Measurements from ENCODE around the gene NFKBIB. TPM values are rescaled to one million over a fixed set of nuclear protein-coding genes. Genes with fewer than 3 reads are reported as not detected.

Gene NFKBIB
- total and polyA plus RNA-seq, 2 of the 8 experiments (the other 6 are each of a cell fraction or from before 2014, with no cell fraction given), result 37.3 to 44.1 TPM

DNA sequence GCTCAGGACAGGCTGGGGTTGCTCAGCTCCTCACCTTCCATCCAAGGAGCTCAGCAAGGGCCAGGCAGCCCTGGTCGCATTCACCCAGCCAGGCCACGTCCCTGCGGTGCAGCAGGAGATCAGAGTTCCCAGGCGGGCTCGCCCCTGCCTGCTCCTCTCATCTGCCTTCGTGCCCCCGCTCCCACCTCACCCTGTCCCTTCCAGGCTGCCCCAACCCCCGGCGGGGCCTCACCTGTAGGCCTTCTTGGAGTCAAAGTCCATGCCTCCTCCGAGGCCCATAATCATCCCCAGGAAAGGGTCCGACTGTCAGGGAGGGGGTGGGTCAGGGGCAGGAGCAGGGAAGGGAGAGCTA is 20.4 kb upstream of the NFKBIB start:
- no peak for DNase-seq (ENCODE audit: low read depth in 1 of 2, low spot score in 2 of 2)
- Histone ChIP-seq H2AK5ac (ENCODE audit: low read depth, low read length) (no peak overlapping the region), H3K14ac (ENCODE audit: insufficient read length) (no peak overlapping the region), H3K23me2 (ENCODE audit: low read depth, low read length) (no peaks in the 10 kb centered on the region), H3K4ac (replicated peaks; ENCODE audit: insufficient read length, low read depth, low read length) (no peak overlapping the region), H3K4me1 (replicated peaks in 1 of 4; ENCODE audit: control insufficient read depth in 3 of 4, insufficient read depth in 4 of 4, low read length in 3 of 4) (peaks cover 0 to 8% (median 3%) of the 10 kb centered on the region in 4 experiments; a peak in 6 of 7 replicates), H3K4me3 (ENCODE audit: extremely low read depth in 1 of 4, insufficient read depth in 2 of 4, low read depth in 3 of 4, low read length in 4 of 4) (no peak overlapping the region), H2BK15ac (ENCODE audit: low read length) (no peak overlapping the region), H2BK5ac (ENCODE audit: low read depth, low read length) (no peak overlapping the region), H3K18ac (ENCODE audit: extremely low read depth, low read length) (no peak overlapping the region), H2BK20ac (ENCODE audit: low read length) (no peak overlapping the region), H2BK12ac (ENCODE audit: low read depth, low read length) (no peak overlapping the region), H3K27ac (ENCODE audit: low read depth, low read length) (no peak overlapping the region), H3K79me2 (ENCODE audit: control insufficient read depth in 1 of 2, insufficient read depth in 2 of 2, low read length in 2 of 2) (no peaks in the 10 kb centered on the region), H3K23ac (ENCODE audit: insufficient read length) (no peak overlapping the region), H3K56ac (replicated peaks; ENCODE audit: insufficient read length, low read depth, low read length) (no peak overlapping the region), H2AFZ (ENCODE audit: low read length) (no peak overlapping the region), H3K36me3 (ENCODE audit: control insufficient read depth in 2 of 4, insufficient read depth in 4 of 4, low read length in 3 of 4) (no peaks in the 10 kb centered on the region), H4K5ac (ENCODE audit: insufficient read length, low read depth, low read length) (no peak overlapping the region), H4K91ac (replicated peaks; ENCODE audit: insufficient read length, low read length) (no peak overlapping the region), H2BK120ac (replicated peaks; ENCODE audit: low read depth, low read length) (no peak overlapping the region), H3K9ac (replicated peaks in 1 of 4; ENCODE audit: extremely low read depth in 1 of 4, low read depth in 3 of 4, low read length in 3 of 4) (no peak overlapping the region), H4K8ac (ENCODE audit: extremely low read depth, insufficient read depth, low read length) (no peak overlapping the region), H3K27me3 (replicated peaks in 1 of 4; ENCODE audit: control insufficient read depth in 3 of 4, extremely low read depth in 1 of 4, insufficient read depth in 3 of 4, low read length in 3 of 4) (no peaks in the 10 kb centered on the region), H3K4me2 (ENCODE audit: insufficient read depth in 1 of 2, low read depth in 2 of 2, low read length in 2 of 2) (no peak overlapping the region), H3K79me1 (ENCODE audit: low read depth, low read length) (no peaks in the 10 kb centered on the region), H3K9me3 (ENCODE audit: insufficient read depth in 2 of 2, low read depth in 1 of 2, low read length in 1 of 2) (no peaks in the 10 kb centered on the region), H4K20me1 (replicated peaks in 1 of 2; ENCODE audit: control insufficient read depth in 1 of 2, insufficient read depth in 2 of 2, low read length in 2 of 2) (no peaks in the 10 kb centered on the region)
- CTCF ChIA-PET (ENCODE audit: partially characterized antibody), result interaction anchor here (0.6 to 7.0 kb wide), 9 partner anchors 9 to 118 kb away, joined by 3 to 97 read pairs (median 3); no protein-coding TSS in a partner anchor
- FAIRE-seq, result no peak
- 95% methylated on average over 9 of the region's 11 CpGs; no CpG with 5 or more reads in 1 of the 2 experiments for WGBS, 2 experiments (ENCODE audit: extremely low coverage in 1 of 2, insufficient coverage in 1 of 2, insufficient read length in 1 of 2, insufficient replicate concordance in 2 of 2, low coverage in 1 of 2, low lambda C conversion rate in 2 of 2, missing lambda C conversion rate in 1 of 2)
- no peak for TF ChIP-seq PHF8 (conservative IDR thresholded peaks at IDR 0.05; ENCODE audit: low read depth, low read length)
- no peak for TF ChIP-seq SP4 (IDR thresholded peaks at IDR 0.05; ENCODE audit: low read length)
- TF ChIP-seq RAD21 (IDR thresholded peaks at IDR 0.05 in 1 of 2, conservative IDR thresholded peaks at IDR 0.05 in 1 of 2; ENCODE audit: low read depth in 2 of 2, low read length in 2 of 2), result no peak
- TF ChIP-seq TBP (IDR thresholded peaks at IDR 0.05; ENCODE audit: low read depth, low read length), result no peak
- TF ChIP-seq SIRT6 (IDR thresholded peaks at IDR 0.05; ENCODE audit: low read length), result no peak
- TF ChIP-seq BCL11A (IDR thresholded peaks at IDR 0.05; ENCODE audit: low read depth in 2 of 2, low read length in 2 of 2), result no peak
- no peak for TF ChIP-seq RNF2 (IDR thresholded peaks at IDR 0.05; ENCODE audit: borderline replicate concordance, low read depth, low read length, missing control alignments, poor library complexity, severe bottlenecking)
- TF ChIP-seq TAF7 (optimal IDR thresholded peaks at IDR 0.05; ENCODE audit: borderline replicate concordance, low read depth, low read length), result no peak
- POLR2A ChIA-PET (ENCODE audit: partially characterized antibody), result interaction anchor here (0.6 to 6.1 kb wide), 6 partner anchors 8 to 48 kb away, joined by 3 to 35 read pairs (median 7); no protein-coding TSS in a partner anchor

Data from H1 (cell line).